Prostate gland (tissue), 2 donors: ENCODE data around the gene ACSL1. TPM values are rescaled to one million over a fixed set of nuclear protein-coding genes. Genes with fewer than 3 reads are reported as not detected.

Source experiments
- DNase-seq: peaks from one replicate; pipeline ENCODE4 v3.0.0-alpha.2; 2019; ENCODE audit warnings: low spot score
- H3K27ac ChIP-seq, 2 donors: fragments of 200-600 bp; sonication (generic); 2 replicates each; pipeline ENCODE4 v1.5.1; 2017 to 2019
- H3K27me3 ChIP-seq: fragments of 200-600 bp; sonication (generic); replicated peaks from 2 replicates; pipeline ENCODE4 v1.5.1; 2019; ENCODE audit not compliant: insufficient read depth
- H3K36me3 ChIP-seq, 2 donors: fragments of 200-600 bp; sonication (generic); 1 replicate in 1 of 2; 2 replicates in 1 of 2; pipeline versions ENCODE4 v1.5.1 to v1.8.1; 2017 to 2019
- H3K4me1 ChIP-seq: fragments of 200-600 bp; sonication (generic); replicated peaks from 2 replicates; pipeline ENCODE4 v1.5.1; 2019
- H3K4me3 ChIP-seq, 2 donors: fragments of 200-600 bp; sonication (generic); 2 replicates each; pipeline ENCODE4 v1.5.1; 2017 to 2019
- H3K9me3 ChIP-seq: fragments of 200-600 bp; sonication (generic); 2 replicates; pipeline ENCODE4 v1.5.1; 2017
- CTCF ChIP-seq, 4 experiments: fragments of 200-600 bp in 2 of 4; fragments of 450-650 bp in 2 of 4; sonication (generic) in 2 of 4; IDR thresholded peaks; 1 replicate in 3 of 4; 2 replicates in 1 of 4; pipeline ENCODE4 v1.5.1; 2016 to 2019; ENCODE audit warnings: antibody characterized with exemption in 4 of 4, mild to moderate bottlenecking in 2 of 4, moderate library complexity in 2 of 4
- POLR2A ChIP-seq: fragments of 450-650 bp; IDR thresholded peaks from one replicate; pipeline ENCODE4 v1.6.1; 2016; ENCODE audit warnings: antibody characterized with exemption, mild to moderate bottlenecking
- POLR2AphosphoS5 ChIP-seq: sonication (generic); formaldehyde crosslinking; IDR thresholded peaks from one replicate; pipeline ENCODE4 v1.6.1; 2017; ENCODE audit warnings: antibody characterized with exemption
- WGBS: methylation state at CpG from one replicate; pipeline ENCODE4 v1.1.5; 2018; 5-methylcytosine and 5-hydroxymethylcytosine counted together
- intact Hi-C: fragments of 100-400 bp; cut with DNase I; formaldehyde crosslinking; loops from one replicate; pipeline ENCODE4 v1.14.2; 2022
- total RNA-seq, 2 donors: library from RNA; depleted of rRNA; stranded (reverse); fragments of >200 nt; gene quantifications; one replicate each; pipeline ENCODE4 v1.1.0, GENCODE V29; 2016

The ACSL1 gene
- total RNA-seq, 2 donors from 2014 or later: 71.7 to 157 TPM

- no peak for DNase-seq
- Histone ChIP-seq H3K27ac (no peak overlapping the region), H3K27me3 (no peaks in the 10 kb centered on the region), H3K9me3 (no peaks in the 10 kb centered on the region), H3K4me3 (no peak overlapping the region), H3K4me1 (peaks cover 6% of the 10 kb centered on the region), H3K36me3 (no peaks in the 10 kb centered on the region)
- intact Hi-C loops: no loop called here
- TF ChIP-seq POLR2AphosphoS5 (no peak), POLR2A (no peak), CTCF (IDR thresholded peaks at IDR 0.05) (no peak)
- WGBS: 93% methylated on average over 7 of the region's 7 CpGs
Measured at GRCh38 chr4:184774152-184774551, 51.6 kb downstream of the ACSL1 start.

GRCh38 chr4:184771416-184771815 lies 54.4 kb downstream of the ACSL1 start:
- Histone ChIP-seq H3K27me3 (no peaks in the 10 kb centered on the region), H3K9me3 (no peaks in the 10 kb centered on the region), H3K4me1 (peaks cover 3% of the 10 kb centered on the region), H3K36me3 (peaks cover 4 to 8% of the 10 kb centered on the region in 2 donors), H3K4me3 (no peak overlapping the region), H3K27ac (no peak overlapping the region)
- no peak for DNase-seq
- 73% methylated on average over 1 of the region's 1 CpG for WGBS
- no peak for TF ChIP-seq CTCF (IDR thresholded peaks at IDR 0.05)
- no peak for TF ChIP-seq POLR2A
- no peak for TF ChIP-seq POLR2AphosphoS5
- intact Hi-C loops: no loop called here

- Histone ChIP-seq H3K36me3 (peaks cover 9 to 11% of the 10 kb centered on the region in 2 donors), H3K27ac (no peak overlapping the region), H3K9me3 (no peaks in the 10 kb centered on the region), H3K4me3 (no peak overlapping the region), H3K27me3 (no peaks in the 10 kb centered on the region), H3K4me1 (no peaks in the 10 kb centered on the region)
- intact Hi-C loops: no loop called here
- 88% methylated on average over 7 of the region's 7 CpGs for WGBS
- DNase-seq: no peak
- TF ChIP-seq CTCF (IDR thresholded peaks at IDR 0.05): no peak
- no peak for TF ChIP-seq POLR2AphosphoS5
- no peak for TF ChIP-seq POLR2A
Measured at GRCh38 chr4:184769141-184769765, 56.5 kb downstream of the ACSL1 start.

GRCh38 chr4:184768296-184768695 lies 57.5 kb downstream of the ACSL1 start:
- Histone ChIP-seq H3K36me3 (peaks cover 9 to 11% of the 10 kb centered on the region in 2 donors), H3K27ac (no peak overlapping the region), H3K4me1 (no peaks in the 10 kb centered on the region), H3K4me3 (no peak overlapping the region), H3K9me3 (no peaks in the 10 kb centered on the region), H3K27me3 (no peaks in the 10 kb centered on the region)
- TF ChIP-seq POLR2AphosphoS5: no peak
- no peak for TF ChIP-seq CTCF (IDR thresholded peaks at IDR 0.05)
- TF ChIP-seq POLR2A: no peak
- DNase-seq: no peak
- intact Hi-C loops: no loop called here
- 94% methylated on average over 5 of the region's 5 CpGs for WGBS

- DNase-seq: no peak
- peak overlapping the region in 1 of 2 donors; percentile 6 for H3K27ac ChIP-seq
- intact Hi-C loops: no loop called here
- WGBS: 89% methylated on average over 9 of the region's 9 CpGs
- no peaks in the 10 kb centered on the region for H3K4me1 ChIP-seq
- H3K27me3 ChIP-seq: no peaks in the 10 kb centered on the region
- H3K9me3 ChIP-seq: no peaks in the 10 kb centered on the region
- H3K36me3 ChIP-seq: peaks cover 9 to 17% of the 10 kb centered on the region in 2 donors
- TF ChIP-seq POLR2AphosphoS5: no peak
- TF ChIP-seq POLR2A: no peak
- no peak for TF ChIP-seq CTCF (IDR thresholded peaks at IDR 0.05)
- H3K4me3 ChIP-seq: no peak overlapping the region
Measured at GRCh38 chr4:184766446-184766845, 59.3 kb downstream of the ACSL1 start.
